Activated gamma-delta T cell treated with anti-CD3 and anti-CD28 coated beads, Interleukin-2, amount 50 U/mL, for 16 hours (primary cell): ENCODE results near the gene AGXT2.
A peak's percentile ranks its signal among the peaks of the same experiment; 100 is the strongest.

Experiments used
- DNase-seq: peaks from one replicate; pipeline ENCODE4 v3.0.0-alpha.2; 2020; ENCODE audit warnings: low read depth

Gene AGXT2, protein sequence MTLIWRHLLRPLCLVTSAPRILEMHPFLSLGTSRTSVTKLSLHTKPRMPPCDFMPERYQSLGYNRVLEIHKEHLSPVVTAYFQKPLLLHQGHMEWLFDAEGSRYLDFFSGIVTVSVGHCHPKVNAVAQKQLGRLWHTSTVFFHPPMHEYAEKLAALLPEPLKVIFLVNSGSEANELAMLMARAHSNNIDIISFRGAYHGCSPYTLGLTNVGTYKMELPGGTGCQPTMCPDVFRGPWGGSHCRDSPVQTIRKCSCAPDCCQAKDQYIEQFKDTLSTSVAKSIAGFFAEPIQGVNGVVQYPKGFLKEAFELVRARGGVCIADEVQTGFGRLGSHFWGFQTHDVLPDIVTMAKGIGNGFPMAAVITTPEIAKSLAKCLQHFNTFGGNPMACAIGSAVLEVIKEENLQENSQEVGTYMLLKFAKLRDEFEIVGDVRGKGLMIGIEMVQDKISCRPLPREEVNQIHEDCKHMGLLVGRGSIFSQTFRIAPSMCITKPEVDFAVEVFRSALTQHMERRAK

DNA sequence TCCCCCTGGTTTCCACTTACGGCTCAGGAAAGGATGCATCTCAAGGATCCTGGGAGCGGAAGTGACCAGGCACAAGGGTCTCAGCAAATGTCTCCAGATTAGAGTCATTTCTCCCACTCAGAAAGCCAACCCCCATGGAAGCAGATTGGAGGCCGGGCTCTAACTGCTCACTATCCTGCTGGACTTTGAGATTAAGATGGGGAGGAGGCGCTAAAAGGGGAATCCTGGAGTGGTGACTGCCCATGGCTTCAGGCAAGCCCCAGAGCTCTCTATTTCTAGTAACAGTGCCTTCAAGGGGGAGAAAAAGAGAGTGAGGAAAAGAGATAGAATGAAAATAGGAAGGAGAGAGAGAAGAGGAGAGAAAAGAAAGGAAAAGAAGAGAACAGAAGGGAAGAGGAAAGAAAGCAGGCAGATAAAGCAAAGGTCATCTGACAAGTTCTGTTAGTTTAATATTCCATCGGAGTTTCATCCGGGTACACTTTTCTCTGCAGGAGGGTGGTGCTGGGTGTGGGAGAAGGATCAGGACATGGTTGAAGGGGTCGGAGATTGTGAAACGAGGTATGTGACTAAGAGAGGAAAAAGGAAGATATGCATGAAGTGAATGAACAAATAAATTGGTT is at the start of gene AGXT2:
AGXT2 (minus strand) TSS at position 165 of the 620 bp plus-strand sequence; CDS start at position 108, 57 bp downstream.
- DNase-seq, result no peak

DNA sequence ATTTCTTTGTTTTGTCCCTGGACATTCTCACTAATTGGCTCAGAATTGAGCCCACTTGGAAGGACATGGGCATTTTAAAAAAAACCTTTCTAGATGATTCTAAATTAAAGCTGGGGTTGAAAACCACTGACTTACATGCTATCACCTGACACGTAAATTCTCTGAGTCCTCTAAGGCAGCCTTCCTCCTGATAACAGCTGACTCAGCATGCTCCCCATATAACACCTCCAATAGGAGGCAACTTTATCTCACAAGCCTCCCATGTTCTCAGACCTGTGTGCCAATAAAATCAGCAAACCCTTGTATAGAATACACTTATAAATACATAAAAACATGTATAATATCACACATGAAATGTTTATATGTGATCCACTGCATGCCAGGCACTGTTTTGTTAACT is 49.2 kb upstream of the AGXT2 start:
- DNase-seq, result no peak

DNA sequence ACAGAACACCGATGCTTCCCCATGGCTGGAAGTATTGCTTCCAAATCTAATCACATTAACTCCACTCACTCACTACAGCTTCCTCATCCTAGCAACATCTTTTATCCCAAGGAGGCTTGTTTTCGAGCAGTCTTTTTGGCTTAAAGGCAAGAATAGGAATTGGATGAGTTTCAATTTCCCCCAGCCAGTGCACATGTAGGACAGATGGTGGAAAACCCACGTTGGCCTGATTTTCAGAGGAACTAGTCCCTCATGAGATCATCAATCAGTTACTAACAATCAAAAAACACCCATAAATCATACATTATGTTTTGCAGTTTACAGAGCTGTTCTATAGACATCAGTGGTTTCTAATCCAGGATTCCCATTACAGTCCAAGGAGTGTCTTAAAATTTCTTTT is 48.5 kb upstream of the AGXT2 start:
- no peak for DNase-seq

DNA sequence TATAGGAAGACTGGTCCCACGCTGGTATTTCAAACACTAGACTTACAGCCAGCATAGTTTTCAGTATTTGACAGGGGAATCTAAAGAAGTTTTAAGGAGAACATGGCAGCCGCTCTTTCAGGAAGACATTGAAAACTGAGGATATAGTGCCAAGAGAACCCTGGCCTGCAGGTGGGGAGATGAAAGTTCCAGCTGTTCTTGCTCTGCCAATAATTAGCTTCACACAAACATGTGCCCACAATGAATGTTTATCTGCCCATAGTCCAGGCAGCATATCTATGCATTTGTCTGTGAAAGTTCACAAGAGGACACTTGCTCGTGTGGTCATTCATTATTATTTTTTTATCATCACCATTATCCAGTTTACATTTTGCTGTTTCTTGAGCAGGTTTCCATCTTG is 47.6 kb upstream of the AGXT2 start:
- DNase-seq, result no peak

DNA sequence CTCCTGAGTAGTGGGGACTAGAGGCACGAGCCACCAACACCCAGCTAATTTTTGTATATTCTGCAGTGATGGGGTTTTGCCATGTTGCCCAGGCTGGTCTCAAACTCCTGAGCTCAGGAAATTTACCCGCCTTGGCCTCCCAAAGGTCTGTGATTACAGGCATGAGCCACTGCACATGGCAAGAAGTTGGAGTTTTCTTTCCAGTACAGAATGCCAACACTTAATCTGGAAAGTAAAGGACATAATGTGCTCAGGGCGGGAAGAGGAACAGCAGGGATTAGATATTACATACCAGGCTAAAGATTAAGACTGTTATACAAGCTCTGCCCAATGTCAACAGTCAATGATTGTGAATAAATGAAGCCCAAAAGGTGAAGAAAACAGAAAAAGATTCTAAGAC is 47.2 kb upstream of the AGXT2 start:
- DNase-seq, result no peak

DNA sequence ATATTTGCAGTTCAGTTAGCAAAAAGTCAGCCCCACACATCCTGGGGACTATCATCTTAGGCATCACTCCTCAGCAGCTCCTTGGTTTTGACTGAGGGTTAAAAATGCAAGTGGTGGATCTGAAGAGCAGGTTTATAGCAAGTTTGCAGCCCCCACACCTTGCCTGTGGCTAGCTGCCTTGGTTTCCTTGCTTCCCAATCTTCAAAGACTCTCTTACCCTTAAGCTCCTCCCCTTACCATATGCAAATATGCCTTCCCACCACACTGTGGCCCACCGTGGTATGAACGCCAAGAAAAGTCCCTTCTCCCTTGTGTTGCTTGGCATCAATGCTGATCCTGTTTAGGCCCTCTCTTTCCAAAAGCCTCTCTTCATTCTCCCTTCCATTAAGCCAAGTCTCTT is 45.0 kb upstream of the AGXT2 start:
- DNase-seq, result no peak

DNA sequence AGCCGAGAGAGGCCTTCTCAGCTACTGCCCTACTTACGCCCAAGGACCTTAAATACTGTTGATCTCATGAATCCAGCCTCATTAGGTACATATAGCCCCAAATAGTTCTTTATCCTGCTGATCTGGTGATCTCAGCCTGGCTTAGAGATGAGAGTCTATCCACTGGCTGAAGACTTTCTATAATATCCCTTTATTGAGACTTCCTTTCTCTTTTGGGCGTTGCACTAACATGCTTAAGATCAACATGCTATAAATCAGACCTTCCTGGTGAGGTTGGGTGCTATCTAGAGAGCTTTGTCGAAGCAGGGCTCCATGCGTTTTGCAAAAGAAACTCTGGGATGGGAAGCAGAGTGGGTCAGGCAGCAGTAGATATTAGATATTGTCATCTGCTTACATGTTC is 44.0 kb upstream of the AGXT2 start:
- no peak for DNase-seq

DNA sequence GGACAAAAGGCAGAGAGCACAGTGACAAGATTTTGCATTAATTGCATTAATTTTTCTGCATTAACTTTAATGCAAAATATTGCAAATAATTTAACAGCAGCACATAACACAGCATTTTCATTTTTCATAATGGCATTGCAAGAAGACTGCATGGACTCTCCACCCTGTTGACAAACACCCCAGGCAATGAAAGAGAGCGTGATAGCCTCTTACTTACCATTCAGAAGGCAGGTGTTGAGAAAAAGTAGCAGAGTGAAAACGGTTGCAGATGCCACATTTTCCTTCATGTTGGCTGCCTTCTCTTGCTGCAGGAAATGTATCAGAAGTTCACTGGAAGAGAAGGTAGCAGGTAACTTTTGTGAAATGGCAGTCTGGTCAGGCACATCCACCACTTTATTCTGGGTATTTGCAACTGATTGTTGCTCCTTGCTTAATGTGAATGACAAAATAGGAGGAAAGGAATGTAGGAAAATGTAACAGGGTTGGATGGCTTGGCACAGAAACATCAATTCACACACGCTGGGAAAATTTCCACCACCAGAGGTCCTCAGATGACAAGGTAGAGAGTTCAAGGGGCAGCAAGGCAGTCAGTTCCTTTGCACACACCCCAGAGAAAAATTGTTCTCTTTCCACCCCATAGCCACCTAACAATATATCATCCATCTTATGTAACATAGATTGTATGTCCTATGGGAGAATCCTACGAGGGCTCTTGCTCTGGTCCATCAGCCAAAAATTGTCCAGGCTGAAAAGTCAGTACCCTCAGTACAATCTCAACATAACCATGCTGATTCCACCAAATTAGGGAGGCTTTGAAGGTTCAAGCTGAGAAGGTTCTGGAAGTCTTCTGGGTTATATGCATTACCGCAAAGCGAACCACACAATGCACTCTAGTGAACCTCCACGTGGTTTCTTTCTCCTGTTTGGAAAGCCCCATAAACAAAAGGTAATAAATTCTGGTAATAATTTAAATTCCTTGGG is 41.9 kb upstream of the AGXT2 start:
- peak; percentile 32 for DNase-seq

DNA sequence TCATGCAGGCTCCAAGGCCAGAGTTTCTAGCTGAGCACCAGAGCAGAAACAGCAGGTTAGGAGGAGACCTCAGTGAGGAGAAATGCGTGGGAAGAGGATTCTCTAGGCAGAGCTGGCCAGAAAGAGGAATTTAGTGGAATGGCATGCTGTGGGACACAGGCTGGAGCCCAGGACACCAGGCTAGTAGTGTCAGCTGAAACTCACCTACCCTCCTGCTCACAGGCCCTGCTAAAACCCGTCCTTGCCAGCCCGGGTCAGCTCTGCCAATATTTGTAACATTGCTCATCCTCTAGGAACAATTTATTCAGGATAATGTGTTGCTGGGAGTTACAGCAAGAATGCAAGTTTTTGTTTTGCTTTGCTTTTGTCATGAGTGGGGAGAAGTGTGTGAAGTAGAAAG is 40.2 kb upstream of the AGXT2 start:
- no peak for DNase-seq

DNA sequence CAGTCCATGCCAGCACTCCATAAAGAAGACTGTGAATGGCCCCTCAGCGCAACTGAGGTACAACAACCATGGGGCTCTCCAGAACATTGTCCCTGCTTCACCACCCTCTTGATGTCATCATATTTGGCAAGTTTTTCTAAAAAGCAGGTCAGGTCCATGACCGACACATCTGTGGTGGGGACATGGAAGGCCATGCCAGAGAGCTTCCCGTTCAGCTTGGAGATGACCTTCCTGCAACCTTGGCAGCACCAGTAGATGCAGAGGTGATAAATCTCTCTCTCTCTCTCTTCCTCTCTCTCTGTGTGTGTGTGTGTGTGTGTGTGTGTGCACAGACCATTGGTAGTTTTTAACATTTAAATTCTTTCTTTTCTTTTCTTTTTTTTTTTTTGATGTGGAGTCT is 35.4 kb upstream of the AGXT2 start:
- DNase-seq, result no peak

DNA sequence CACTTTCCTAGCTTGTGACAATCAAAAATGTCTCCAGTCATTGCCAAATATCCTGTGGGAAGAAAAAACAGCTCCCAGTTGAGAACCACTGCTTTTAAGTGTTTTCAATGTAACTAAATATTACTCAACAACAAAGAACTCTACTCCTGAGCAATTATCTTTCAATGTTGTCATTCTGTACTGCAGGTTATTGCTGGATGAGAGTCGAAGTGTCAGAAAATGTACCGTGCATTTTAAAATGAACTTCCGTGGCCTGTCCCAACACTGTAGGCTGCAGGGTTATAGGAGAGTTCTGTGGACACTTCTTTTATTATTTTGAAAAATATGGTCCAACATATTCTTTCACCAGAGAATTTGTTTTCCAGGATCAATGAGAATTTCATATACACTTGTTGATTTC is 34.8 kb upstream of the AGXT2 start:
- no peak for DNase-seq

DNA sequence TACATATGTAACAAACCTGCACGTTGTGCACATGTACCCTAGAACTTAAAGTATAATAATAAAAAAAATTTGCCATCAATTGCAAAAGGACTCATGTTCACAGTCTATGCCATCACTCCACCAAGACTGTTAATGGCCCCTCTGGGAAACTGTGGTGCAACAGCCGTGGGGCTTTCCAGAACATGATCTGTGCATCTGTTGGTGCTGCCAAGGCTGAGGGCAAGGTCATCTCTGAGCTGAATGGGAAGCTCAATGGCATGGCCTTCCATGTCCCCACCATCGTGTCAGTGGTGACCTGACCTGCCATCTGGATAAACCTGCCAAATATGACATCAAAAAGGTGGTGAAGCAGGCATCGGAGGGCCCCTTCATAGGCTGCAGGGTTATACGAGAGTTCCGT is 33.4 kb upstream of the AGXT2 start:
- no peak for DNase-seq

DNA sequence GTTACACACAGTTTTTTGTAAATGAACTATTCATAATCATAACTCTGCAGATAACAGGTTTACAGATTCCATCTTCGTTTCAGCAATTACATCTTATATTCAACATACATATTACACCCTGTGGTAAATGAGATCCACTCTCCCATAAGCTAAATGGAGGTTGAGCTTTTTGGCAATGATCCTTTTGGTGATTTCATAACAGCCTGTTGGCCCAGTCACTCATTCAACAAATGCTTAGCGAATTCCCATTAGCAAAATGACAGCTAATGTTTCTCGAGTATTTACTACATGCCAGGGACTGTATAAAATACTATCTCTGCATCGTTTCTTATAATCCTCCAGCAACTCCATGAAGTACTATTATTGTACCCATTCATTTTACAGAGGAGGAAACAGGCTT is 25.4 kb upstream of the AGXT2 start:
- DNase-seq, result no peak

DNA sequence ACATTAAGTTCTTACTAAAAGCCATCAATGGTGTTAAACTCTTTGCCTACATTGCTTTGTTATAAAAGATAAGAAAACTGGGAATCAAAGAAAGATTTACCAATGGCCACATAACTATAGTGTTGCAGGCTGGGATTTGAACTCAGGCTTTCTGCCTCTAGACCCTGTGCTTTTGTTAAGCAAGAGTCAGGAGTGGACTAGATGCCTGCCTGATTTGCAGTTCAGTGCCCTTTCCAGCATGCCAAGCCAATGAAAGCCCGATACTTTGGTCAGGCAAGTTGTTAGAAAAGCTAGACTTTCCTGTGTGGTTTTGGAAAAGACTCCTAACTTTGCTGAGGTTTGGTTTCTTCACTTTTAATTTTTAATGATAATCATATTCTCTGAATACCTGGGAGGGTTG is 21.4 kb upstream of the AGXT2 start:
- DNase-seq, result no peak

DNA sequence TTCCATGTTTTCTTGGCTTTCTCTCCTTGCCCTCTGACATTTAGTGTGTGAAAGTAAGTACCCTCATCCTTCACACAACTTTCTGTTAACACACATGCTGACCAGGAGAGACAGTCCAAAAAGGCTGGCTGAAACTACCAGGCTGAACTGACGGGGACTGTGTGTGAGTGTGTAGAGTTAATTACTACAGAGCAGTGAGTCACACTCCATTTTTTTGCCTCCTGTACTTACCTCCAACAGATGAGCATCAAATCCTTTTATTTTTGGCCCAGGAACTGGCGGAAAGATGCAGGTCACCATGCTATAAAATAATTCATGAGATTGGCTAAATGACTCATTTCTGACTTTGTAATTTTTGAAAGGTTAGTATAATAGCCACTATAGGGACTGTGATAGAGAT is 20.2 kb upstream of the AGXT2 start:
- no peak for DNase-seq

DNA sequence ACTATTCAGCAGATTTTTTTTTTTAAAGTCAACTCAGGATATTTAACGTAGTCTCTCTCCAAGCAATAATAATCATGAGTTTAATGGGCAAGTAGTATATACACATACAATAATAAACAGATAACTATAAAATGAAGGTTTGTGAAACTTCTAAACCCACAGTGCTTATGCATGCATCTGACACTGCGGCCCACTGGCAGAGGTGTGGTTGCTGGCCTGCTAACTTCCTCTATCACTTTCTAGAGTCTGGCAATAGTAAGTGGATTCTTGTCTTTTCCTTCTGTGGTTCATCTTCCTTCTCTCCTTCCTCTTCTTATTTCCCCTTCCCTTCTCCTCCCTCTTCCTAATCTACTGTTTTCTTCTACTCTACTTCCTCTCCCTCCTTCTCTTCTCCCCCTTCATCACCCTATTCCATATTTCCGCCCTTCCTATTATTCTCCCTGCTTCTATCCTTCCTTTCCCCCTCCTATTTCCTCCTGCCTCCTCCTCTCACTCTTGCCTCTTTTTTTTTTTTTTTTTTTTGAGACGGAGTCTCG is 18.6 kb upstream of the AGXT2 start:
- no peak for DNase-seq

DNA sequence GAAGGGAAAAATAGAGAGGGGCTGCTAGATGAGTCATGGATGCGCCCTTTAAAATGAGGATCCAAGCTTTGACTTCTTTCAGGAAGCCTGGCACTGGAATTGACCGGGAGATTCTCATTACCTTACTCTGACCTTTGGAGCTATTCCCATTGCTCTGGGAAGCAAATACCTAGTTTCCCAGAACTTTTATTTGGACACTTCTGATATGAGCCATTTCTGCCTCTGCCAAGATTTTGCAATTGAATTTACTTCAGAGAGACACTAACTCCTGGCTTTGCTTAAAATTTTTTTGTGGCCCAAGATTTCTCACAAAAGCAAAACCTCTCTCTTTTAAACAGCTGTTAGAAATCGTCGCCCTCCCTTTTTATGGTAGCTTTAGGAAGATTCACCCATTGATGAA is 15.7 kb upstream of the AGXT2 start:
- no peak for DNase-seq

DNA sequence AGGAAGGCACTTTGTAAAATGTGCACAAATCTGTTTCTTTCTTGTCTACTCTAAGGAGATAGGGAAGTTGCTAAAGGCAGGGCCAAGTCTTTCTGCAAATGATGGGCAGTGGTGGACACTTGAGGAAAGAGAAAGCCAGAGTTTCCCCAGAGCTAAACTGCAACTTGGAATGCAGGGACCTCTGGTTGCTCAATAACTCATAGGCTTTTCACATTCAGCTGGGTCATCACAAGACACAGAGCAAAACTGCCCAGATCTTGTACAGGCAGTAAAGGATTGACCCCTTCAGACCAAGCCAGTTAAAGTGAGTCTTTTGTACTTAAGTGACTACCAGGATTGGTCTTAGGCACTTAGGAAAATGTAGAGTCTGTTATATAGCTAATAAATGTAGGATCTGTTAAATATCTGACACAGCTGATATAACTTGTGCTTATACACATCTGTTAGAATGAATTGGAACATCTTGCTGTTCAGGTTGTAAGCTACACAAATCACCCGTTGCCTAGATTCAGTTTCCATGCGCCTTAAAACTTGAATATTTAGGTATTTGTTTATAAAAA is 13.5 kb upstream of the AGXT2 start:
- no peak for DNase-seq

DNA sequence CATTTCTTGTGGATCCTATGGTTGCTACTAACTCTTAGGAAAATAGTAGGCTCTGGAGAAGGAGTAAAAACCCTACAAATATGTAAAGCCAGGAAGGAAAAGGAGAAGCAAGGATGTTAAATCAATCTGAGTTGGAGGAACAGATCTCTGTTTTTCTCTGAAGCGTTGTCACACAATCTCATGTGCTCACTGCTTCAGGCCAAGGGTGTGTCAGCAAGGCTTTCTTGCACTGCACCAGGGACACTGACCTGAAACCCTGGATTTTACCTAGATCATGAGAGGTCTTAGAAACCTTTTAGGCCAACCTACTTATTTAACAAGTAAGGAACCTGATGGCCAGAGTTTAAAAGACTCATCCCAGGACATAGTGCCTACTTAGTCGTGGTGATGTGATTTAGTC is 12.5 kb upstream of the AGXT2 start:
- no peak for DNase-seq

DNA sequence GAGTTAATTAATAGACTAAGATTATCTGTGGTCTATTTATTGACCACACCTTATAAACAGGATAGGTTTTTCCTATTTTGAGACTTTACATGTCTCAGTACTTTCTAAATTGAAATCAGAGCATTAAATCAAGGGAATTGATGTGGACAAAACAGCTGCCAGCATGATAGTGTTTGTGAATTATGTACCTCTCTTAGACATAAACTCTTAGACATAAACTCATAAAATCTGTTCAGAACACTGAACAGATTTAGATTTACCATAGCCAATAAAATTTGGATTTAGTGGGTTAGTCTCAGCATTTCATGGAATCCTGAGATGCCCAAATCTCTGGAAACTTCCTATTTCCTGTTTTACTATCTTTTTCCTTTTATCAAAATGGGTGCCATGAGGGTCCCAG is 11.5 kb upstream of the AGXT2 start:
- no peak for DNase-seq

DNA sequence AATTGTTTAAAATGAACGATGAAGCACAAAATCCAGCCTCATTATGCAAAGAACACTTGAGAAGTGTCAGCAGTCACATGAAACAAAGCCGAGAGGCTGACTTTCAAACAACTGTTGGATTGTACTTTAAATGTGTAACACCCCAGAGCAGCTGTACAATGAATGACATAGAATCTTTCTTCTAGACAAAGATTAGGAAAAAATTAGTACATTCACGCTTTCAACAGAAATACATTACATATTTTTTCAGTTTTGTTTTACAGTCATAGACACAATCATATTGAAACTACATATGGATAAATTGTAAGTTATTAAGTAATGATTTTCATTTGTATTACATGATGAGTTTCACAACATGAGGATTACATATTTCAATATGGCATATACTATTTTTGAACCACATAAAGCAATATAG is 10.6 kb upstream of the AGXT2 start:
- no peak for DNase-seq

DNA sequence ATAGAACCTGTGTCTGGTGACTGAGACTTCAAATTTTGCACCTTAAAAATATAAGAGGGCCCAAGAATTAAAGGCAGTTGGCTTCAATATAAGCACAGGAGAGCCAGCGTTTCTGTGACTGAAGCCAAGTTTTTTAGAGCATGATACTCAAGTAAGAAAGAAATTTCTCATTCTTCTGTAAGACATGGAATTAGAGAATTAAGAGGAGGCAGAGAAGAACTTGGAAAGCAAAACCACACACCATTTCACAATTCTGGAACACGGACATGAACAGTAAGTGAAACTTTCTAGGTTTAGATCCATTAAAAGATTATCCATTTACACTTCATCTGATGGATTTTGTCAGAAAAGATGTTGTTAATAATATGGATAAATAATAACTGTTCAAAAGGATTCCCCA is 8.9 kb upstream of the AGXT2 start:
- DNase-seq, result no peak
